Chondrocyte (in vitro differentiated cells): ENCODE measurements around the gene DSCAM. TPM values are rescaled to one million over a fixed set of nuclear protein-coding genes. Genes with fewer than 3 reads are reported as not detected.

ENCODE experiments used
- DNase-seq: peaks from one replicate; pipeline ENCODE4 v3.0.0; 2021; ENCODE audit warnings: mixed read lengths, low spot score
- H3K27ac Mint-ChIP-seq: one replicate; pipeline ENCODE4 v1.8.0; 2021; ENCODE audit warnings: mild to moderate bottlenecking, moderate library complexity, mixed read lengths; ENCODE audit not compliant: unreplicated experiment
- H3K27me3 Mint-ChIP-seq: 2 replicates; pipeline ENCODE4 v1.8.0; 2021; ENCODE audit warnings: low read depth, mixed read lengths
- H3K36me3 Mint-ChIP-seq: 2 replicates; pipeline ENCODE4 v1.8.0; 2021; ENCODE audit warnings: low read depth, mixed read lengths
- H3K4me1 Mint-ChIP-seq: 2 replicates; pipeline ENCODE4 v1.8.0; 2021; ENCODE audit warnings: low read depth, mild to moderate bottlenecking, mixed read lengths
- H3K4me3 Mint-ChIP-seq: one replicate; pipeline ENCODE4 v1.8.0; 2021; ENCODE audit warnings: mild to moderate bottlenecking, moderate library complexity, mixed read lengths; ENCODE audit not compliant: unreplicated experiment
- H3K9me3 Mint-ChIP-seq: 2 replicates; pipeline ENCODE4 v1.8.0; 2021; ENCODE audit warnings: low read depth, mixed read lengths
- CTCF ChIP-seq: fragments of 200-600 bp; sonication (generic); IDR thresholded peaks from 2 replicates; pipeline ENCODE4 v1.5.0; 2021; ENCODE audit warnings: antibody characterized with exemption, mild to moderate bottlenecking, moderate library complexity
- total RNA-seq: library from RNA; stranded (reverse); gene quantifications from 3 replicates; pipeline ENCODE4 v1.2.1, GENCODE V29; 2021

The DSCAM gene
- total RNA-seq, 1 donor from 2014 or later = not detected

GRCh38 chr21:40049031-40049930 is 797.7 kb downstream of the DSCAM start:
- H3K27me3 Mint-ChIP-seq = peaks cover 1% of the 10 kb centered on the region
- no peaks in the 10 kb centered on the region for H3K36me3 Mint-ChIP-seq
- H3K4me1 Mint-ChIP-seq = peaks cover 4% of the 10 kb centered on the region
- H3K9me3 Mint-ChIP-seq = peaks cover 11% of the 10 kb centered on the region
- DNase-seq = no peak
- TF ChIP-seq CTCF = no peak
- no peak overlapping the region for H3K27ac Mint-ChIP-seq
- no peak overlapping the region for H3K4me3 Mint-ChIP-seq

GRCh38 chr21:40047993-40048730 is 798.8 kb downstream of the DSCAM start:
- Mint-ChIP-seq H3K27ac (no peak overlapping the region), H3K4me1 (peaks cover 4% of the 10 kb centered on the region), H3K9me3 (peaks cover 15% of the 10 kb centered on the region), H3K27me3 (no peaks in the 10 kb centered on the region), H3K36me3 (no peaks in the 10 kb centered on the region), H3K4me3 (no peak overlapping the region)
- no peak for DNase-seq
- TF ChIP-seq CTCF = no peak

- no peak overlapping the region for H3K4me3 Mint-ChIP-seq
- no peak overlapping the region for H3K27ac Mint-ChIP-seq
Observed at GRCh38 chr21:40047211-40047610, 799.7 kb downstream of the DSCAM start.

GRCh38 chr21:40043866-40044265 is 803.1 kb downstream of the DSCAM start:
- Mint-ChIP-seq H3K4me1 (no peaks in the 10 kb centered on the region), H3K27me3 (no peaks in the 10 kb centered on the region)
- no peak for TF ChIP-seq CTCF

More at GRCh38 chr21:40047211-40047610, 799.7 kb downstream of the DSCAM start:
- H3K36me3 Mint-ChIP-seq = no peaks in the 10 kb centered on the region
- H3K27me3 Mint-ChIP-seq = no peaks in the 10 kb centered on the region
- peaks cover 18% of the 10 kb centered on the region for H3K9me3 Mint-ChIP-seq
- DNase-seq = no peak
- TF ChIP-seq CTCF = no peak
- peaks cover 4% of the 10 kb centered on the region for H3K4me1 Mint-ChIP-seq

GRCh38 chr21:40043423-40043822 is 803.5 kb downstream of the DSCAM start:
- H3K4me3 Mint-ChIP-seq = no peak overlapping the region
- no peaks in the 10 kb centered on the region for H3K27me3 Mint-ChIP-seq
- H3K36me3 Mint-ChIP-seq = no peaks in the 10 kb centered on the region
- no peak for DNase-seq
- no peak for TF ChIP-seq CTCF
- peaks cover 27% of the 10 kb centered on the region for H3K9me3 Mint-ChIP-seq
- no peak overlapping the region for H3K27ac Mint-ChIP-seq
- no peaks in the 10 kb centered on the region for H3K4me1 Mint-ChIP-seq

More at GRCh38 chr21:40043866-40044265, 803.1 kb downstream of the DSCAM start:
- no peak for DNase-seq
- Mint-ChIP-seq H3K9me3 (peaks cover 27% of the 10 kb centered on the region), H3K27ac (no peak overlapping the region), H3K36me3 (no peaks in the 10 kb centered on the region), H3K4me3 (no peak overlapping the region)
